Stimulated activated CD4-positive, alpha-beta T cell treated with anti-CD3 and anti-CD28 coated beads, Interleukin-1b, Interleukin-23, amount 100 ng/mL, for 48 hours (primary cell): ENCODE measurements around the gene PKHD1.

Experiments used
- DNase-seq: peaks from one replicate; pipeline ENCODE4 v3.0.0-alpha.2; 2020

The PKHD1 gene, protein sequence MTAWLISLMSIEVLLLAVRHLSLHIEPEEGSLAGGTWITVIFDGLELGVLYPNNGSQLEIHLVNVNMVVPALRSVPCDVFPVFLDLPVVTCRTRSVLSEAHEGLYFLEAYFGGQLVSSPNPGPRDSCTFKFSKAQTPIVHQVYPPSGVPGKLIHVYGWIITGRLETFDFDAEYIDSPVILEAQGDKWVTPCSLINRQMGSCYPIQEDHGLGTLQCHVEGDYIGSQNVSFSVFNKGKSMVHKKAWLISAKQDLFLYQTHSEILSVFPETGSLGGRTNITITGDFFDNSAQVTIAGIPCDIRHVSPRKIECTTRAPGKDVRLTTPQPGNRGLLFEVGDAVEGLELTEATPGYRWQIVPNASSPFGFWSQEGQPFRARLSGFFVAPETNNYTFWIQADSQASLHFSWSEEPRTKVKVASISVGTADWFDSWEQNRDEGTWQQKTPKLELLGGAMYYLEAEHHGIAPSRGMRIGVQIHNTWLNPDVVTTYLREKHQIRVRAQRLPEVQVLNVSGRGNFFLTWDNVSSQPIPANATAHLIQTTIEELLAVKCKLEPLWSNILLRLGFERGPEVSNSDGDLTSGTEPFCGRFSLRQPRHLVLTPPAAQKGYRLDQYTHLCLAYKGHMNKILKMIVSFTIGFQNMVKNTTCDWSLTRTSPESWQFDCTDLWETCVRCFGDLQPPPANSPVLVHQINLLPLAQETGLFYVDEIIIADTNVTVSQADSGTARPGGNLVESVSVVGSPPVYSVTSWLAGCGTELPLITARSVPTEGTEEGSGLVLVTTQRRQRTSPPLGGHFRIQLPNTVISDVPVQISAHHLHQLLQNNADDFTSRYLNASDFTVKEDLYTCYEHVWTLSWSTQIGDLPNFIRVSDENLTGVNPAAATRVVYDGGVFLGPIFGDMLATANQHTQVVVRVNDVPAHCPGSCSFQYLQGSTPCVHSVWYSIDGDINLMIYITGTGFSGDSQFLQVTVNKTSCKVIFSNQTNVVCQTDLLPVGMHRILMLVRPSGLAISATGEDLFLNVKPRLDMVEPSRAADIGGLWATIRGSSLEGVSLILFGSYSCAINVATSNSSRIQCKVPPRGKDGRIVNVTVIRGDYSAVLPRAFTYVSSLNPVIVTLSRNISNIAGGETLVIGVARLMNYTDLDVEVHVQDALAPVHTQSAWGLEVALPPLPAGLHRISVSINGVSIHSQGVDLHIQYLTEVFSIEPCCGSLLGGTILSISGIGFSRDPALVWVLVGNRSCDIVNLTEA (N-terminal part only)

DNA sequence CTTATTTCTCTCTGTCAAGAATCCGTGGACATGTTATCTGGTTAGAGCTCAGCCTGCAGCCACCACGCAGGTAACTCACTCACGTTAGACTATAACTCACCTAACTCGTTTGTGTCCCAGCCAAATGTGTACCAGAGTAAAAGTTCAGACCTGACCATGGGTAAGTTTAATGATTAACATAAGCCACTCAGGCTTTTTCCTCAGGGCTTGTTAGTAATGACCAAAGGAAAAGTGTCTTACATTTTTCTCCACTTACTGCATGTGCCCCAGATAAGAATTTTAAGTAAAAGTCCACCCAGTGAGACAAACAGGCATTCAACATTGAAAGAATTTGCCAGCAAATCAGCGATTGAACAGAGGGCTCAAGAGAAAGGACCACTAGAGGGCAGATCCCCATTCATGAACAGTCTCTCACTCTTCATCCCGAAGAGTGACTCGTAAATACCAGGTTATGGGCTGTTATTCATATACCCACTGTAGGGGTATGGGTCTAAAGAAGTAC is at the start of gene PKHD1:
PKHD1 (minus strand) TSS at position 116 of the 502 bp plus-strand sequence. CDS start 2,680 bp downstream, outside the sequence.
- no peak for DNase-seq

DNA sequence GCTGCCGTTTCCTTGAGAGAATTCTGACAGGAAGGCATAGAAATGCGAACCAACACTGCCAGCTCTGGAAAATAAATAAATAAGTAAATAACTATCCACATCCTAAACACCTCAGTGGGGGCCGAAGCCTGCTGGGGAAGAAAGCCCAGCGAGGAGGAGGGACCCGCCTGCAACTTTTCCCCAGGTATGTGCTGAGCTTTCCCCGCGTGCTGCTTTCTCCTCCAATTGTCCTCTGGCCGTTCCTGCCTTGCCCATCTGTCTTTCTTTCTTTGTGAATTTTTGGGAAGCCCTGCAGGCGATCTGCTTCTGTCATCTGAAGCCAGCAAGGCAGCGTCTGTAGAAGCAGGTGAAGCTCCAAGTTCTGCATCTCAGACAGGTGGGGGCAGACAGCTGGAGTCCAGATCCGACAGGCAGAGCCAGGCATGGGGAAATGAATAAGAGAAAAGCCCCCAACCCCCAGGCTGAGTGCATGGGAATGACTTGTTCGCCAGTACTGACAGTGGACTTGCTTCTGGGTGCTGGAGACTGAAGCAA is 49.6 kb upstream of the PKHD1 start:
- DNase-seq, result no peak

DNA sequence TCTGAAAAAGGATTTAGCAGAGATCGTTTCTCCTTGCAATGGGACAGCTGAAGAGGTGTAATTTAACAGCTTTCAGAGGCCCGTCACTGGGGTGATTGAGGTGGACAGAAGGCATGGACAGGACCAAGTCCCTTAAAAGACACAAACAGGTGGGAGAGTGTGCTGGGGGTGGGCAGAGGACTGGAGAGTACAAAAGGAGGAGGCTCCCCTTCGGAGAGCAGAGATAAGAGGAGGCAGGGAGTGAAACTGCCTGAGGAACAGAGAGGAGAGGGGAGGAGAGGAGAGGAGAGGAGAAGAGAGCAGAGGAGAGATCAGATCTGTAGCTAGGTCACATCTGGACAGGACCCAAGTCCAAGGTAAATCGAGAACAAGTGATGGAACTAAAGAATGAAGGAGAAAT is 48.6 kb upstream of the PKHD1 start:
- no peak for DNase-seq

DNA sequence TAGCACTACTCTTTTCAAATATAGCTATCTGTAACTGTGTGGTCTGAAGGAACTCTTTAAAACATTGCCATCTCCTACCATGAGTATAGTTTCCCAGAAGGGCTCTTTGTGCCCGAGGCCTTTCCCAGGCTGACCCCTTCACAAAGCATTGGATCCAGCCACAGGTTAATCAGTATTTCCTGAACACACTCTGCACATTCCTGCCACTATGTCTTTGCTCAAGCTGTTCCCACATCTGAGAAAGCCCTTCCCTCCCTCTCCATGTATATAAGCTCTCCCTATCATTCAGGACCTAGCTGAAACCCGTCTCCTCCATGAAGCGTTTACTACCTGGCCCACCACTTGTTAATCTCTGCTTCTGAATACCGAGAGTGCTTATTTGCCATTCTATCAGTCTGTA is 47.8 kb upstream of the PKHD1 start:
- DNase-seq, result no peak

DNA sequence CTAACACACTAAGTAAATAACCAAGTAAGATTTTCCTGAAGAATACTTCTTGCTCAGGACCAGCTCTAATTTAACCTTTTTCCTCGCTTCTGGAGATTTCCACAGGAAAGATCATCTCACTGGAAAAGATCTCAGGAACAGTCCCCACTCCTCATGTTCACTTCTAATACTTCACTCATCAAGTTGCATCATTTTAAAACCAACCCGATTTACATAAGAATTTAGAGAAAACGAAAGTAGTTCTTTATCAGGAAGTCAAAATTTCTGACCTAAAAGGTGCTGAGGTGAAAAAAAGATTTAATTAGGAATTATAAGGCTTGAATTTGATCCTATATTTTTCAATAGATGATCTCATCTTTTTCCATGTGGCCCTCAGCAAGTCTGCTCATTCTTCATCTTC is 46.6 kb upstream of the PKHD1 start:
- DNase-seq, result no peak

DNA sequence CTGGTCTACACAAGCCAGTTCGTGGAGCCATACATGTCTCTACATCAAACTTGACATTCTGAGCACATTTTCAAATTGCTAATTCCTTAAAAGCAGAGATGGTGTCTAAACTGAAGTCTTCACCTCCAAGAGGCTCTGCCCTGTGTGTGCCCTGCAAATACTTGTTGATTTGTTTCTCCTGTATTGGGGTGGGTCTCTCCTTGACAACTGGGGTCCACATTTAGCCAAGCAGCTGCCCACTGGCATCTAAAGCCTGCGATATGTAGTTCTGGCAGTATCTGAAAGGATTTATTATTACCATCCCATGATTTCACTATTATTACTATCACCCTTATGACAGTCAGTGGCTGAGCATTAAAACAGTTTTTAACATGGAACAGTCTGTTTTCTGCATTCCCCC is 45.9 kb upstream of the PKHD1 start:
- DNase-seq, result no peak

DNA sequence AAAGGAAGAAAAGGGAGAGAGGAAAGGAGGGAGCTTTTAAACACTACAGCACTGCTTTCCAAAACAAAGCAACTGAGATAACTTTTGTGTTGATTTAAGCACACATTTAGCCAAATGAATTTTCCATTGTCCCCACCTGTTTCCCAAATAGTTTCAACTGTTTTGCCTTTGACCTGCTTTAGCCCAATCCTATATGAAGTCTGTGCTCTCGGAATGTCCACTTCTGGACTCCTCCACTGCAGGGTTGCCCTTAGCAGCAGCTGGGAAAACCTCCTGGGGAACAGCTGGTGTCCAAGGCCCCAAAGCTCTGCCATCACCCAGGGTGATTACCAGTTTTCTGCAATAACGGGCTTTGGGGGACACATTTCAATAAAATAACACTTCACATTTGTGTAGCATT is 44.9 kb upstream of the PKHD1 start:
- DNase-seq, result no peak

DNA sequence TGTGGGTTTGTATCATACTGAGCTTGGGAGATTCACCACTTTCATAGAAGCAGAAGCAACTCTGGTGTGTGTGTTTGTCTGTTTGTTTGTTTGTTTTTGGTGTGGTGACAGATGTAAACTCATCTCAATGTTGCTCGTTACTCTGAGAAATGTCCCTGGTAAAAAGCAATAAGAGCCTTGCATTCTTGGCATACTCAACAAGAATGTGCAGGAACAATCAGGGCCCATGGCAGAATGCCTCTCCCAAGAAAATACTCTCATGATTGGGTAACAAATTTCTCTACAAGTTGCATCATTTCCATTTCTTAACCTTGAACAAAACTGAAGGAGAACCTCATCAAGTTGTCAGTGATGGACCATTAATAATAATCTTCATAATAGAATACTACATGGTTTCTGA is 43.0 kb upstream of the PKHD1 start:
- no peak for DNase-seq

DNA sequence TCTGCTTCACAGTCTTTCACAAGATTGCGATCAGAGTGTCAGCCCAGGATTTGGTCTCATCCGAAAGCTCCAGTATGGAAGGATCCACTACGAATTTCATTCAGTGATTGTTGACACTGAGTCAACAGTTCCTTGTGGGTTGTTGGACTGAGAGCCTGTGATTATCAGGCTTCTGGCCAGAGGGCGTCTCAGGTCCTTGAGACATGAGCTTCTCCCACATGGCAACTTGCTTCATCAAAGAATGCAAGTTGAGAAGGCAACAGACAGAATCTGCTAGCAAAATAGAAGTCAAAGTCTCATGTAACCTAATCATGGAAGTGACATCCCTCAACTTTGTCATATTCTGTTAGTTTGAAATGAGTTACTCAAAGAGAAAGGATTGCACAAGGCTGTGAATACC is 40.5 kb upstream of the PKHD1 start:
- no peak for DNase-seq

DNA sequence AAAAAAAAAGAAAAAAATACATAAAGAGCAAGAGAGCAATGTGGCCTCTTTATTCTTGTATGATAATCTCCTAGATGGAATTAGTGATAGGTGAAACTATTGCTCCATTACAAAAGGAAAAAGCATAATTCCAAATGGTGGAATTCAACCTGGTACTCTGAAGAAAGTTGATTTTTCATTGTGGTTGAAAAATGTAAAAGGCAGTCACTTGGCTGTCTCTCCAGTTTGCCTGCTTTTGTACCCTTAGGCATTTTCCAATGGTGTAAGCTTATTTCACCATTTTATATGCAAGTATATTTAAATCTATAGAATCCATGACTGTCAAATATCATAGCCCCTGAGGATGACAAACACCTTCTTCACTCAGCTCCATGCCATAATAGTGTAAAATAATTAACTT is 38.8 kb upstream of the PKHD1 start:
- DNase-seq, result no peak

DNA sequence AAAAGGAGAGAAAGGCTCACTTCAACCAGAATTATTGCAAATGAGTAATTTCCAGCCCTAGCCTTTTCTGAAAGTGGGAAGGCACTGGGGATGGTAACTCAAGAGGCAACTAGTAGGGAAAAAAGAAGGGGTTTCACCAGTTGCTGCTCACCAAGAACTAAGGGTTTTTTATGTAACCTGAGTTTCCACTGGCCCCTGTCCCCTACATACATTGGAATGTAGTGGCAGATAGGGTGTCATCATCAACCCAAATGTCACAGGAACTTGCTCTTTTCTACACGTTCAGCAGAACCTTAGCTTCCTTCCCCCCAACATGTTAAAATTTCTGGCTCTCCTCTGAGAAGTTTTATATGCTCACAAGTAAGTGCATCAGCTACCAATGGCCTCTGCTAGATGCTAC is 38.2 kb upstream of the PKHD1 start:
- DNase-seq, result no peak

DNA sequence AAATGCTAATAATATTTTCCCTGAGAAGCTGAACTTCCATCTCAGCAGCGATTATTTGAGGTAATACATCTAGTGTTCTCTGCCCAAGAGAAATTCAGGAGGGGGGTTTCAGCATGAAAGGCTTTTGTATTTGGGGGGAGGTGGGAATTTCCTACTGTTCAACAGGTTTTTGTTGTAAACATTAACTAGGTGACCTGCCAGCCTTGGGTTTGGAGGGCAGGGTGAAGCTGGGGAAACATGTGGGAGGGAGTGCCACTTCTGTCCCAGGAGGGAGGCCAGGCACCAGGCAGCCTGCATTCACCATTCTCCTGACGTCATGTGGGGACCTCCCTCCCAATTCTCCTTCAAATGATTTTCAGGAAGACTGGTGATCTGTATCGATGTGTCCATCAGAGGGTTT is 37.7 kb upstream of the PKHD1 start:
- DNase-seq, result no peak

DNA sequence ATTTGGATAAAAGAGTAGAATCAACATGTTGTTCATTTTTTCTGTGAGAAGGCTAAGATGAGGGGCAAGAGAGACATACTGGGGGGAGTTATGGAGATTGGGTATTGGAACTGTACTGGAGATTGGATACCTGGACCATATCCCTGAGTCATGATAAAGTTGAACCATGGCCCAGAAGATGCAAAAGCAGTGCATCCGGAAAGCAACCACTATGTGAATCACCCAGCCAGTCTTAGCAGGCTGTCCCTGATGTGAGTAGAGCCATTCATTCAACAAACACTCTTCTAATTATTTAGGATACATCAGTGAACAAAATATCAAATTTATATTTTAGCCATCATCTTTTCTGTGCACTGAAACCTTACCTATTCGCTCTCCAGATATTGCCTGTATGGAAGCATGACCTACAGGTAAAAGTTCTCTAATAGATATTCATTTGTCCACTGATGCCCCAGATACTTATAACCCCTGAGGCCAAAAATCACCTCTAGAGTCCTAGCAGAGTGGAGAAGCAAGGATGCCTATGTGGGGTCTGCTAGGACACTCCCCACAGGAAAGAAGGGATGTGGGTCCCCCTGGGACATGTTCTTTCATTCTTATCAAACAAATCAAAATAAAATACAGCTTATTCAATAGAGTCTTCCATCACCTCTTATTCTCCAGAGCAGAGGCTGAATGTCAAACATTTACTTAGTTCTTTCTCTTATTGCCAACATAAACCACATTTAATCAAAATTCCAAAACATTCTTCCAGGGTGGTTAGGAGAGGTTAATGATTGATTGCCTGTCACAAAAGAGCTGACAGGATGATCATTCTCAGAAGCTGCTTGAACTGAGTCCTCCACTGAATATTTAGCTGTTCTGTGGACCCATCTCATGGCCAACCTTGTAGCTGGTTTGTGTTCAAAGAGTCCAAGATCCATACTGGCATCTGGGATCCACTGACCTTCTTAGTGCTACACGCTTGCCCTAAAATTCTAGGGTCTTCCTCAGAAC is 37.0 kb upstream of the PKHD1 start:
- no peak for DNase-seq

DNA sequence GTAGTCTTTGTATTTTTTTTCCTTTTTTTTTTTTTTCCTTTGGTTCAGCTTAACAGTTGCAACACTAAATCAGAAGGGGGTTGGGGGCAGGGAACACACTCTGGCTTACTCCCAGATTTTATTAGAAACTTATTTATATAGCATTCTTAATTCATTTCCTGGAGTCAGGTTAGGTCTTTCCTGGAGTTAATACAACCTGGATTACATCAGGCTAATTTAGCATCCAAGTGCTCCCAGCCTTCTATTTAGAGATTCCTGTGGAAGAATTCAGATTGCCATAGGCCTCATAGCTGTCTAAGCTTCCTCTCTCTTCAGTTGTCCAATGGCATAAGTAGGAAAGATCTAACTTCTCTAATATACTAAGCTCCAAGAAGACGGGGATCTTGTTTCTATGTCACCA is 35.8 kb upstream of the PKHD1 start:
- DNase-seq, result no peak

DNA sequence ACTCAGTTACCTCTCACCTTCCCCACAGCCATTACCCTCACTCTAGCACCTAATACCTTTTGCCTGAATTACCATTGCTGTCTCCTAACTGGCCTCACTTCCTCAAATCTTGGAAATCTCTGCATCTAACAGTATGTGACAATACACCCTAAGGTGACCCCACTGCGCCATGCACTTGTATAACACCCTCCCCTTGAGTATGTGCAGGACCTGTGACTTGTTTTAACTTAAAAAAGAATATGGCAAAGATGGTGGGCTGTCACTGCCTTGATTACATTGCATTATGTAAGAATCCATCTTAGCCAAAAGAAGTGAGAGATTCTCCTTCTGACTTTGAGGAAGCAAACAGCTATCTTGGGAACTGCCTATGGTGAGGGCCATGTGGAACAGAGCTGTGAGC is 29.9 kb upstream of the PKHD1 start:
- DNase-seq, result no peak

DNA sequence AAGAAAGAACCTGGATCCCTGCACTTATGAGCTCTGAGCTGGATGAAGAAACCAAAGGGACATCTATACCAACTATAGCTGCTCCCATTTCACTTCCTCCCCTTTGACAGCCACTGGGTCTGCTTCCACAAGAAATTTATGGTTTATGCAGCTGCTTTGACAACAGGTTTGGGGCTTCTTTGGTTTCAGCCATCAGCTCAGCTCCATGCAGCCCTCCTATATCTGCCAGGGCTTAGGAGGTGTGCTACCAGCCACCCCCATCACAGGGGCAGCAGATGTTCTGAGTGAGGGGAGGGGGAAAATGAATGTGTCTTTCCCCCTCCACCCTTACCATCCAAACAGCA is 29.2 kb upstream of the PKHD1 start:
- no peak for DNase-seq

DNA sequence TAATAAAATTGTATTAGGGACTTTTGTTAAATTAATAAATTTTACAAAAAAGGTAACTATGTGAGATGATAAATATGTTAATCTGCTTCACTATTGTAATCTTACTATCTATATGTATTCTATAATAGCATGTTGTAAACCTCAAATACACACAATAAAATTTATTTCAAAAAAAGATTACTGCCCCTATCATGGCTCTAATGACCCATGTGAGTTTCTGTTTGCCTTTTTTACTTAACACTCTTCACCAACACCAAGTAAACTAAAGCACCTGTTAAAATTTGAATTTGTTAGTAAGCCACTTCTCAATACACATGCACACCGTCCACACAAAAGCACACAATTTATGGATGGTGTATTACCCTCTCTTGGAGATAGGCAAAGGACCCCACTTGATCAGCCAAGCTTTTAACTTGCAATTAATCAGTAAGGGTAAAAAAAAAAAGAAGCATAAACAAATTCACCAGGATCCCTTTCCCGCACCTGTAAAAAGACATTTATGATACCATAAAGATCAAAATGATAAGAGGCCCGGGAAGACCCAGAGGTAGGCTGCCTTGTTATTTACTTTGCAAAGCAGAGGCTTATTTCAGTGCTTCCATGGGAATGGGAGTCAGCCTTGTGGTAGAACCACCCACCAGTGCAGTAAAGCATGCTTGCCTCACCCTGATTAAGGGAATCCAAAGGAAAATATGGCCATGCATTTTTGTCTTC is 28.6 kb upstream of the PKHD1 start:
- no peak for DNase-seq

DNA sequence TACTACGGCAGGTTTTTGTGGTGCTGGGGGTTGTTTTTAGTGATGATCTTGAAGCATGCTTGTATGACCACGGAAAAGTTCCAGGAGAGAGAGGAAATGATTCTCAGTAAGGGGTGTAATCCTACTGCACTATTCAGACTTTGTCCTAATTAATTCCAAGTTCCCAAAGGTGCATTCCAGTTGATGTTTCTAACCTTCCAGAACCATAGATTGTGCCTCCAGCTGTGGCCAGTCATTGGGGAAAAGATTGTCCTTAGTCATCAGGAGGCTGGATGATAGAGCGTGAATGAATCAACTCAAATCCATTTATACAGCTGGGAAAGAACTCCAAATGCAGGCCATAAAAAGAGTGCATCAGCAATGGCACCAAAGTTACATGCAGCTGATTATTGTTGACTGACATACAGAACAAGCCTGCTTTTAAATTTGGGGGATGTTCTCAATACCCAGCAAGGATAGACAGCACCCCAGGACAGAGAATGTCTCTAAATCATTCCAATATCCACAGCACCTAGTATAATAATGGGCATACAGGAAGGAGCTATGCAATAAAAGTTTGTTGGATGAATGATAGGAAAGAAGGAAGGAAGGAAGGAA is 27.8 kb upstream of the PKHD1 start:
- DNase-seq, result no peak

DNA sequence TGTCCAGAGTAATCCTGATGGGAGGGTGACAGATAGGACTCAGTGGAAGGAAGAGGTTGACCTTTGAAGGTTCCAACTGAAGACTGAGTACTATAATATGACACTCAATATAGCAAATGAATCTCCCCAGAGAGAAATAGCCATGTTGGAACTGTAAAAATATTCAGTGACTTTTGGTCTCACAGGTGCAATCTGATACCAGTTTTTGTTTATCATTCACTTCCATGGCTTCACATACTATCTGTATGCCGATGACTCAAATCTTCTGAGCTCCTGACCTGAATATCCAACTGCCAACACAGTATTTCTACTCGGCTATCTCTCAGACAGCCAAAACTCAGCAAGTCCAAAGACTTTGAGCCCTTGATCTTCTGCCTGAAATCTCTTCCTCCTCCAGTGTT is 21.8 kb upstream of the PKHD1 start:
- no peak for DNase-seq

DNA sequence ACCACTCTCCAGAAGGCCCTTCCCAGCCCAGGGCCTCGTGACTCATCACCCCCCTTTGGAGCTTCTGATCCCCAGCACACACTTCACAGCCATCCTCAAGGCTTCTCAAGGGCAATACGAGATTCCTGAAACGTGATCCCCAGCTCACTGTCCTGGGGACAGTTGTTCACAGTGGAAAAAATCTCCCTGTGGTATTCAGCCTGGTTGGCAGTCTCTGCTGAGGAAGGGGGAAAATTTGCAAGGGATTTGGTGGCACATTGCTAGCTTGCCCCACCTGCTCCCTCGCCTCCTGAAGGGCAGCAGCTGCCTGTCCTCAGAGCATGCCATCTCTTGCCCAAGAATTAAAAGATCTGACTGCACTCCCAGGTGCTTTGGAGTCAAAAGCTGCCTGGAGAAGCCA is 20.7 kb upstream of the PKHD1 start:
- no peak for DNase-seq

DNA sequence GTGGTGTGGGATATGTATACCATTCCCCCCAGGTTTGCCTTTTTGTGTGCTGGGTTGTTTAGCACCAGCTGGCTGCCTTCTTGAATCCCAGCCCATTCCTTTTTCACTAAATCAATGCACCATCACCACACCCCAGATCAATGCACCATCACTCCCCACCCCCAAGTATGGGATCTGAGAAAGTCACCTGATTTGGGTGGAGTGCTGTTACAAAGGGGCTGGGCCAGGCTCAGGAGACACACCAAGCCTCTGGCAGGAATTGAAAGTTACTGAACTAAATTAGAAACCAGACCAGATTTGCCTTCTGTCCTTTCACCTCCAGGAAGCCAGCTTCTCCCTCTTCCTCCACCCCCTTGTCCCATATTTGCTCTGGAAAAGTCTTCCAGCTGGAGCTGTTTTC is 19.6 kb upstream of the PKHD1 start:
- DNase-seq, result no peak
